HAP-1 (cell line): Measurements from ENCODE around the gene SPATA9.
"Not testable (repeated sequence)": the region's sequence is repeated elsewhere in the genome, so short reads cannot be mapped to it uniquely, and the experiment has no call there.

Source experiments
- DNase-seq, 2 experiments: peaks; one replicate each; pipeline ENCODE4 v3.0.0-alpha.2; 2016 to 2020; ENCODE audit warnings: low spot score in 2 of 2
- H3K27me3 ChIP-seq: fragments of 250-450 bp; sonication (Bioruptor Pico); 2 replicates; pipeline ENCODE4 v1.5.1; 2020; ENCODE audit warnings: low read depth, mild to moderate bottlenecking, moderate library complexity
- H3K36me3 ChIP-seq: fragments of 250-450 bp; sonication (Bioruptor Pico); replicated peaks from 2 replicates; pipeline ENCODE4 v1.5.1; 2020; ENCODE audit warnings: mild to moderate bottlenecking
- H3K4me1 ChIP-seq: fragments of 250-450 bp; sonication (Bioruptor Pico); 2 replicates; pipeline ENCODE4 v1.5.1; 2020; ENCODE audit warnings: mild to moderate bottlenecking
- H3K4me3 ChIP-seq: fragments of 250-450 bp; sonication (Bioruptor Pico); 2 replicates; pipeline ENCODE4 v1.5.1; 2020; ENCODE audit warnings: mild to moderate bottlenecking, moderate library complexity
- H3K9me3 ChIP-seq: fragments of 250-450 bp; sonication (Bioruptor Pico); 2 replicates; pipeline ENCODE4 v1.5.1; 2020; ENCODE audit warnings: mild to moderate bottlenecking, moderate library complexity
- in situ Hi-C: fragments of 300-500 bp; cut with MboI; formaldehyde crosslinking; loops from 3 replicates; pipeline ENCODE4 v1.14.3; 2020; ENCODE audit warnings: low sequenced_read_pairs, inconsistent platforms, mixed read lengths

Gene SPATA9

GRCh38 chr5:95655575-95655974, 27.2 kb downstream of the SPATA9 start:
- Histone ChIP-seq H3K36me3 (no peaks in the 10 kb centered on the region), H3K27me3 (no peaks in the 10 kb centered on the region), H3K9me3 (no peaks in the 10 kb centered on the region), H3K4me3 (no peak overlapping the region), H3K4me1 (peaks cover 8% of the 10 kb centered on the region)
- no peak for DNase-seq
- in situ Hi-C loops: no loop called here

- Histone ChIP-seq H3K9me3 (no peaks in the 10 kb centered on the region), H3K36me3 (no peaks in the 10 kb centered on the region), H3K4me3 (no peak overlapping the region), H3K4me1 (no peaks in the 10 kb centered on the region), H3K27me3 (no peaks in the 10 kb centered on the region)
- no peak for DNase-seq
- in situ Hi-C loops: no loop called here
Observed at GRCh38 chr5:95654196-95654595, 28.6 kb downstream of the SPATA9 start.

GRCh38 chr5:95652849-95653248, 29.9 kb downstream of the SPATA9 start:
- Histone ChIP-seq H3K4me3 (no peak overlapping the region), H3K9me3 (no peaks in the 10 kb centered on the region), H3K36me3 (no peaks in the 10 kb centered on the region), H3K4me1 (peaks cover 5% of the 10 kb centered on the region), H3K27me3 (no peaks in the 10 kb centered on the region)
- DNase-seq: no peak
- in situ Hi-C loops: no loop called here

- peaks cover 12% of the 10 kb centered on the region for H3K4me1 ChIP-seq
- H3K27me3 ChIP-seq: no peaks in the 10 kb centered on the region
- in situ Hi-C loops: no loop called here
- H3K4me3 ChIP-seq: no peak overlapping the region
- no peak for DNase-seq
- no peaks in the 10 kb centered on the region for H3K36me3 ChIP-seq
- H3K9me3 ChIP-seq: no peaks in the 10 kb centered on the region
Observed at GRCh38 chr5:95649842-95650620, 32.8 kb downstream of the SPATA9 start.

- peaks cover 12% of the 10 kb centered on the region for H3K4me1 ChIP-seq
- no peaks in the 10 kb centered on the region for H3K36me3 ChIP-seq
- no peaks in the 10 kb centered on the region for H3K9me3 ChIP-seq
- H3K4me3 ChIP-seq: no peak overlapping the region
- DNase-seq: no peak
- in situ Hi-C loops: no loop called here
- H3K27me3 ChIP-seq: no peaks in the 10 kb centered on the region
Observed at GRCh38 chr5:95649274-95649673, 33.5 kb downstream of the SPATA9 start.

- Histone ChIP-seq H3K4me1 (peaks cover 12% of the 10 kb centered on the region), H3K4me3 (no peak overlapping the region), H3K9me3 (no peaks in the 10 kb centered on the region), H3K27me3 (no peaks in the 10 kb centered on the region), H3K36me3 (no peaks in the 10 kb centered on the region)
- DNase-seq: no peak
- in situ Hi-C loops: no loop called here
Observed at GRCh38 chr5:95647886-95648860, 34.6 kb downstream of the SPATA9 start.

- DNase-seq: peak; percentile 94 to 98
- Histone ChIP-seq H3K27me3 (no peaks in the 10 kb centered on the region), H3K4me3 (peak within 1 kb of the TSS; percentile 39), H3K4me1 (peaks cover 12% of the 10 kb centered on the region), H3K36me3 (no peaks in the 10 kb centered on the region), H3K9me3 (no peaks in the 10 kb centered on the region)
- in situ Hi-C loops: no loop called here
Observed at GRCh38 chr5:95646569-95647431, 36.0 kb downstream of the SPATA9 start, which contains the start of gene RFESD. Gene RFESD, plus strand, starts transcription at chr5:95646777. Its CDS starts 5,495 bp downstream, at chr5:95652272.

- H3K27me3 ChIP-seq, H3K36me3 ChIP-seq, DNase-seq, in situ Hi-C loops, H3K9me3 ChIP-seq, H3K4me3 ChIP-seq: not testable (repeated sequence)
- H3K4me1 ChIP-seq: peaks cover 12% of the 10 kb centered on the region
Observed at GRCh38 chr5:95646226-95646568, 36.6 kb downstream of the SPATA9 start.

- in situ Hi-C loops: no loop called here
- H3K4me1 ChIP-seq: peaks cover 12% of the 10 kb centered on the region
- 0 out of 2 replicates have a peak, but pooled peaks cover 2% of the 10 kb centered on the region for H3K27me3 ChIP-seq
- H3K36me3 ChIP-seq: no peaks in the 10 kb centered on the region
- no peaks in the 10 kb centered on the region for H3K9me3 ChIP-seq
- H3K4me3 ChIP-seq: no peak overlapping the region
- DNase-seq: peak; percentile 37 to 58
Observed at GRCh38 chr5:95644351-95645042, 38.3 kb downstream of the SPATA9 start.

- in situ Hi-C loops: no loop called here
- Histone ChIP-seq H3K27me3 (peaks cover 6% of the 10 kb centered on the region; the same call in 1 of the 2 replicates), H3K36me3 (no peaks in the 10 kb centered on the region), H3K4me3 (no peak overlapping the region), H3K4me1 (peaks cover 10% of the 10 kb centered on the region), H3K9me3 (no peaks in the 10 kb centered on the region)
- no peak for DNase-seq
Observed at GRCh38 chr5:95643152-95643551, 39.6 kb downstream of the SPATA9 start.

GRCh38 chr5:95641741-95642220, 41.0 kb downstream of the SPATA9 start:
- H3K36me3 ChIP-seq: no peaks in the 10 kb centered on the region
- H3K4me3 ChIP-seq: no peak overlapping the region
- in situ Hi-C loops: no loop called here
- H3K27me3 ChIP-seq: peaks cover 6% of the 10 kb centered on the region; the same call in 1 of the 2 replicates
- no peaks in the 10 kb centered on the region for H3K4me1 ChIP-seq
- no peaks in the 10 kb centered on the region for H3K9me3 ChIP-seq
- DNase-seq: no peak

- no peaks in the 10 kb centered on the region for H3K36me3 ChIP-seq
- no peak overlapping the region for H3K4me3 ChIP-seq
- no peak for DNase-seq
- H3K4me1 ChIP-seq: no peaks in the 10 kb centered on the region
- H3K9me3 ChIP-seq: no peaks in the 10 kb centered on the region
- in situ Hi-C loops: loop anchor here (10.0 kb wide), 1 partner anchor 206 kb away; no protein-coding TSS in a partner anchor
- H3K27me3 ChIP-seq: peaks cover 6% of the 10 kb centered on the region; the same call in 1 of the 2 replicates
Observed at GRCh38 chr5:95638632-95639031, 44.2 kb downstream of the SPATA9 start.
